HG03280 (cell line): ENCODE measurements around the gene GMPS.
"Not testable (repeated sequence)": the region's sequence is repeated elsewhere in the genome, so short reads cannot be mapped to it uniquely, and the experiment has no call there.

Experiments
- ATAC-seq: cut with Tn5 transposase; IDR thresholded peaks from one replicate; pipeline ENCODE4 v1.9.1; 2021; ENCODE audit warnings: mild to moderate bottlenecking, moderate library complexity; ENCODE audit not compliant: unreplicated experiment

The GMPS gene

GRCh38 chr3:155870133-155870944 is at the start of gene GMPS:
Gene GMPS (plus strand): TSS chr3:155870650. CDS start chr3:155870871, 221 bp downstream.
- ATAC-seq: peak; percentile 90

- ATAC-seq: not testable (repeated sequence)
Observed at GRCh38 chr3:155828490-155829098, 41.9 kb upstream of the GMPS start.

- no peak for ATAC-seq
Observed at GRCh38 chr3:155835341-155836071, 34.9 kb upstream of the GMPS start.

GRCh38 chr3:155843569-155843968 is 26.9 kb upstream of the GMPS start:
- ATAC-seq: no peak

GRCh38 chr3:155846119-155846518 is 24.3 kb upstream of the GMPS start:
- no peak for ATAC-seq

- ATAC-seq: no peak
Observed at GRCh38 chr3:155847993-155848392, 22.5 kb upstream of the GMPS start.

GRCh38 chr3:155849404-155849803 is 21.0 kb upstream of the GMPS start:
- ATAC-seq: not testable (repeated sequence)

GRCh38 chr3:155852341-155852740 is 18.1 kb upstream of the GMPS start:
- no peak for ATAC-seq

GRCh38 chr3:155853214-155854140 is 17.0 kb upstream of the GMPS start:
- ATAC-seq: peak; percentile 12

GRCh38 chr3:155854141-155854940 is 16.1 kb upstream of the GMPS start, which contains the start of gene SLC33A1:
Gene SLC33A1 (minus strand): TSS chr3:155854427. CDS start chr3:155853997, 430 bp downstream.
- ATAC-seq: peak; percentile 91

- ATAC-seq: peak; percentile 47
Observed at GRCh38 chr3:155859859-155860258, 10.6 kb upstream of the GMPS start.

GRCh38 chr3:155860424-155860823 is 10.0 kb upstream of the GMPS start:
- ATAC-seq: not testable (repeated sequence)

GRCh38 chr3:155861476-155862183 is 8.8 kb upstream of the GMPS start:
- ATAC-seq: no peak

- ATAC-seq: not testable (repeated sequence)
Observed at GRCh38 chr3:155862290-155862982, 8.0 kb upstream of the GMPS start.

GRCh38 chr3:155863072-155863784 is 7.2 kb upstream of the GMPS start:
- ATAC-seq: no peak

GRCh38 chr3:155869691-155870090 is 759 bp upstream of the GMPS start:
- no peak for ATAC-seq

GRCh38 chr3:155870945-155871745 is 695 bp downstream of the GMPS start:
- peak; percentile 23 for ATAC-seq
